Measurements from ENCODE around the gene ADGRV1.

Gene ADGRV1, protein sequence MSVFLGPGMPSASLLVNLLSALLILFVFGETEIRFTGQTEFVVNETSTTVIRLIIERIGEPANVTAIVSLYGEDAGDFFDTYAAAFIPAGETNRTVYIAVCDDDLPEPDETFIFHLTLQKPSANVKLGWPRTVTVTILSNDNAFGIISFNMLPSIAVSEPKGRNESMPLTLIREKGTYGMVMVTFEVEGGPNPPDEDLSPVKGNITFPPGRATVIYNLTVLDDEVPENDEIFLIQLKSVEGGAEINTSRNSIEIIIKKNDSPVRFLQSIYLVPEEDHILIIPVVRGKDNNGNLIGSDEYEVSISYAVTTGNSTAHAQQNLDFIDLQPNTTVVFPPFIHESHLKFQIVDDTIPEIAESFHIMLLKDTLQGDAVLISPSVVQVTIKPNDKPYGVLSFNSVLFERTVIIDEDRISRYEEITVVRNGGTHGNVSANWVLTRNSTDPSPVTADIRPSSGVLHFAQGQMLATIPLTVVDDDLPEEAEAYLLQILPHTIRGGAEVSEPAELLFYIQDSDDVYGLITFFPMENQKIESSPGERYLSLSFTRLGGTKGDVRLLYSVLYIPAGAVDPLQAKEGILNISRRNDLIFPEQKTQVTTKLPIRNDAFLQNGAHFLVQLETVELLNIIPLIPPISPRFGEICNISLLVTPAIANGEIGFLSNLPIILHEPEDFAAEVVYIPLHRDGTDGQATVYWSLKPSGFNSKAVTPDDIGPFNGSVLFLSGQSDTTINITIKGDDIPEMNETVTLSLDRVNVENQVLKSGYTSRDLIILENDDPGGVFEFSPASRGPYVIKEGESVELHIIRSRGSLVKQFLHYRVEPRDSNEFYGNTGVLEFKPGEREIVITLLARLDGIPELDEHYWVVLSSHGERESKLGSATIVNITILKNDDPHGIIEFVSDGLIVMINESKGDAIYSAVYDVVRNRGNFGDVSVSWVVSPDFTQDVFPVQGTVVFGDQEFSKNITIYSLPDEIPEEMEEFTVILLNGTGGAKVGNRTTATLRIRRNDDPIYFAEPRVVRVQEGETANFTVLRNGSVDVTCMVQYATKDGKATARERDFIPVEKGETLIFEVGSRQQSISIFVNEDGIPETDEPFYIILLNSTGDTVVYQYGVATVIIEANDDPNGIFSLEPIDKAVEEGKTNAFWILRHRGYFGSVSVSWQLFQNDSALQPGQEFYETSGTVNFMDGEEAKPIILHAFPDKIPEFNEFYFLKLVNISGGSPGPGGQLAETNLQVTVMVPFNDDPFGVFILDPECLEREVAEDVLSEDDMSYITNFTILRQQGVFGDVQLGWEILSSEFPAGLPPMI (N-terminal part only)

DNA sequence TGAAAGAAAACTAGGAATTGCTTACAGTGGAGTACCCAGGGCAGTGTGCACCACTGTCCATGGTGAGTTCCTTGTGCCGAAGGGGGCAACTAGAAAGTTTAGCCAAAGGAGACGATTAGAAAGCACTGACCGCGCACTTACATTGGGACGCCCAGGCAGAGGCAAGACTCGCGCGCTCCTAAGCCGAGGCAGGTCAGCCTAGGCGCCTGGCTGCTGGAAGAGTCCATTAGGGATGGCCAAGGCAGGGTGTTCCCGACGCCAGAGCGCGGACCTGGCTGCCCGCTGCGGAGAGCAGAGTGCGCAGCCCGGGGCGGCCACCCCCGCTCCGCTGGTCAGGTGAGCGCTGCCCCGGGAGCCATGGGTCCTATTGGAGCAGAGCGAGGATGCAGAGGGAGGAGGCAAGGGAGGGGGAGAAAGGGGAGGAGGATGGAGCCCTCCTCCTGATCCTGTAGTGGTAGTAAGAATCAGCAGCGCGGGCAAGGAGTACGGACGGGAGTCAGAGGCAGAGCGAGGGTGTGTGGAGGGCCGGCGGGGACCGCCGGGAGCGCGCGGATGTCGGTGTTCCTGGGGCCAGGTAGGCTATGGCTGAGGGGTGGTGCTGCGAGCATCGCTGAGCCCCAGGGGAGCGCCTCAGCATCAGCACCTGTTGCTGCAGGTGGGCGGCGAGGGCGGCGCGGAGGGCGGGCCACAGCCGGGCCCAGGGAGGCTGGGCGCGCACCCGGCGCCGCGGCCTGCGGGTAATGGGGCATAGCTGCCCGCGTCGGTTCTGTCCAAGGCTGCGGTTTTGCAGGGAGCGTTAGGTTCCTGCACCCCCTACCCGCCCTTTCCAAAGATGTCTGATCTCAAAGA lies at the start of gene ADGRV1:
Gene ADGRV1 (plus strand): TSS at position 454 of the 849 bp plus-strand sequence. CDS start 99 bp downstream, at position 553.
- Histone ChIP-seq H3K4me3 (ENCODE audit: low read length, poor library complexity, severe bottlenecking) (no peak within 1 kb of the TSS), H3K9me3 (ENCODE audit: insufficient read depth, low read depth, low read length) (no peaks in the 10 kb centered on the region), H3K9ac (ENCODE audit: low read depth, low read length, poor library complexity, severe bottlenecking) (no peak within 1 kb of the TSS), H3K36me3 (ENCODE audit: insufficient read depth, low read length) (no peaks in the 10 kb centered on the region), H3K27me3 (ENCODE audit: insufficient read depth, low read length, poor library complexity, severe bottlenecking) (no peaks in the 10 kb centered on the region), H3K4me1 (ENCODE audit: insufficient read depth, low read length, poor library complexity, severe bottlenecking) (no peaks in the 10 kb centered on the region), H3K79me2 (ENCODE audit: insufficient read depth, low read length) (no peaks in the 10 kb centered on the region), H3F3A (ENCODE audit: low read depth) (no peaks in the 10 kb centered on the region), H2AFZ (ENCODE audit: low read length) (no peak within 1 kb of the TSS), H4K20me1 (ENCODE audit: insufficient read depth, low read length, poor library complexity, severe bottlenecking) (no peaks in the 10 kb centered on the region), H3K9me2 (replicated peaks; ENCODE audit: low read depth, low read length) (no peaks in the 10 kb centered on the region), H3K4me2 (ENCODE audit: low read depth, low read length, poor library complexity, severe bottlenecking) (no peak within 1 kb of the TSS)
- TF ChIP-seq EZH2phosphoT487 (IDR thresholded peaks at IDR 0.05; ENCODE audit: borderline replicate concordance) (no peak), CTCF (conservative IDR thresholded peaks at IDR 0.05; ENCODE audit: low read length) (no peak)

GRCh38 chr5:90510438-90510837 lies 48.2 kb upstream of the ADGRV1 start:
- no peak for TF ChIP-seq CTCF (conservative IDR thresholded peaks at IDR 0.05; ENCODE audit: low read length)
- TF ChIP-seq EZH2phosphoT487 (IDR thresholded peaks at IDR 0.05; ENCODE audit: borderline replicate concordance): no peak
- Histone ChIP-seq H3K4me1 (ENCODE audit: insufficient read depth, low read length, poor library complexity, severe bottlenecking) (no peaks in the 10 kb centered on the region), H3K27me3 (ENCODE audit: insufficient read depth, low read length, poor library complexity, severe bottlenecking) (no peaks in the 10 kb centered on the region), H3K4me2 (ENCODE audit: low read depth, low read length, poor library complexity, severe bottlenecking) (no peak overlapping the region), H3K9me3 (ENCODE audit: insufficient read depth, low read depth, low read length) (no peaks in the 10 kb centered on the region), H3K9ac (ENCODE audit: low read depth, low read length, poor library complexity, severe bottlenecking) (no peak overlapping the region), H3K36me3 (ENCODE audit: insufficient read depth, low read length) (no peaks in the 10 kb centered on the region), H3K9me2 (replicated peaks; ENCODE audit: low read depth, low read length) (no peaks in the 10 kb centered on the region), H4K20me1 (ENCODE audit: insufficient read depth, low read length, poor library complexity, severe bottlenecking) (no peaks in the 10 kb centered on the region), H3K4me3 (ENCODE audit: low read length, poor library complexity, severe bottlenecking) (no peak overlapping the region), H3F3A (ENCODE audit: low read depth) (no peaks in the 10 kb centered on the region), H2AFZ (ENCODE audit: low read length) (no peak overlapping the region), H3K79me2 (ENCODE audit: insufficient read depth, low read length) (no peaks in the 10 kb centered on the region)

Data from Loucy (cell line).